Measurements from ENCODE around the gene ATP11B.

DNA sequence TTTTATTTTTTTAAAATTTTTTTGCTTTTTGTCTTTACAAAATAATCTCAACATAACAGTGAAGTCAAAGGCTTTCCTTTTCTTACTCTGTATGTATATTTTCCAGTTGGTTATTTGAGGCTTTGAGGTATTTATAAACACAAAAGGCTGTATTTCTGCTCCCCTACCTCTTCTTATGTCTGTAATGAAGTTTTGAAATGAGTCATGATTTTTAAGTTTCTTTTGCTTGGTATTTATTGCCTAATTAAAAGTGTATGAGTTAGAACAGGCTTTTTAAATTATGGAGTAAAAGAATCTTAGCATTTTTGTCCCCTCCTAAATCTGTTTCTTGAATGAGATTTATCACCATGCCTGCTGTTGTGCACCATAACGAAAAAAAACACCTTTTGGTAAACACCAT, 121.0 kb downstream of the ATP11B start:
- TF ChIP-seq CTCF (conservative IDR thresholded peaks at IDR 0.05 in 1 of 2, IDR thresholded peaks at IDR 0.05 in 1 of 2; ENCODE audit: extremely low read depth in 1 of 2, insufficient read depth in 1 of 2, low read depth in 1 of 2, low read length in 2 of 2) (no peak), EZH2 (IDR thresholded peaks at IDR 0.05; ENCODE audit: borderline replicate concordance, low read length) (no peak)

All from mammary epithelial cell (primary cell).